Measurements from ENCODE around the gene CPNE1. TPM values are rescaled to one million over a fixed set of nuclear protein-coding genes. Genes with fewer than 3 reads are reported as not detected.

The CPNE1 gene
- total RNA-seq, 1 experiment from 2014 or later = 505 TPM

- no peak for DNase-seq
- H3K27me3 Mint-ChIP-seq (ENCODE audit: unreplicated experiment) = no peaks in the 10 kb centered on the region
- H3K4me1 Mint-ChIP-seq (ENCODE audit: low read depth, unreplicated experiment) = peaks cover 23% of the 10 kb centered on the region
- no peak for TF ChIP-seq CTCF (IDR thresholded peaks at IDR 0.05; ENCODE audit: unreplicated experiment)
- H3K4me3 Mint-ChIP-seq (ENCODE audit: low read depth, unreplicated experiment) = peak overlapping the region; percentile 20
- CTCF ChIA-PET = interaction anchor here (0.5 kb wide), 1 partner anchor 24 kb away, joined by 3 read pairs; no protein-coding TSS in a partner anchor
- peaks cover 35% of the 10 kb centered on the region for H3K36me3 Mint-ChIP-seq (ENCODE audit: insufficient read depth, unreplicated experiment)
- peak overlapping the region; percentile 74 for H3K27ac Mint-ChIP-seq (ENCODE audit: unreplicated experiment)
- no peaks in the 10 kb centered on the region for H3K9me3 Mint-ChIP-seq (ENCODE audit: low read depth, unreplicated experiment)
- BruUV-seq (replicated peaks) = no TSS peak
- intact Hi-C loops (cut with micrococcal nuclease; ENCODE audit: unreplicated experiment) = no loop called here
Observed at GRCh38 chr20:35576816-35577215, 87.9 kb downstream of the CPNE1 start.

Other genes starting within 250 kb of the CPNE1 start
- gene GDF5, start 226.7 kb downstream of the CPNE1 start, total RNA-seq (2022) = not detected in 2 replicates
- gene CEP250, start 209.3 kb downstream of the CPNE1 start, total RNA-seq (2022) = 49.0 and 61.0 TPM in 2 replicates
- not detected in 2 replicates for gene C20orf173, start 135.2 kb downstream of the CPNE1 start, total RNA-seq (2022)
- gene ERGIC3, start 122.8 kb downstream of the CPNE1 start, total RNA-seq (2022) = 392 and 411 TPM in 2 replicates
- 7.7 and 15.9 TPM in 2 replicates for gene SPAG4, start 49.1 kb downstream of the CPNE1 start, total RNA-seq (2022)
- gene RBM12, start within 50 bp of the CPNE1 start, total RNA-seq (2022) = 125 and 133 TPM in 2 replicates
- 44.6 and 53.0 TPM in 2 replicates for gene NFS1, start 34.5 kb upstream of the CPNE1 start, total RNA-seq (2022)
- 230 and 267 TPM in 2 replicates for gene ROMO1, start 34.5 kb upstream of the CPNE1 start, total RNA-seq (2022)
- gene RBM39, start 77.4 kb upstream of the CPNE1 start, total RNA-seq (2022) = 422 and 479 TPM in 2 replicates
- 47.4 and 56.7 TPM in 2 replicates for gene PHF20, start 107.1 kb upstream of the CPNE1 start, total RNA-seq (2022)

Measured in Calu3 (cell line).